ENCODE results near the gene FGFRL1. TPM values are rescaled to one million over a fixed set of nuclear protein-coding genes. Genes with fewer than 3 reads are reported as not detected.

Gene FGFRL1
- total RNA-seq, 1 donor from 2014 or later, result 5.2 TPM

DNA sequence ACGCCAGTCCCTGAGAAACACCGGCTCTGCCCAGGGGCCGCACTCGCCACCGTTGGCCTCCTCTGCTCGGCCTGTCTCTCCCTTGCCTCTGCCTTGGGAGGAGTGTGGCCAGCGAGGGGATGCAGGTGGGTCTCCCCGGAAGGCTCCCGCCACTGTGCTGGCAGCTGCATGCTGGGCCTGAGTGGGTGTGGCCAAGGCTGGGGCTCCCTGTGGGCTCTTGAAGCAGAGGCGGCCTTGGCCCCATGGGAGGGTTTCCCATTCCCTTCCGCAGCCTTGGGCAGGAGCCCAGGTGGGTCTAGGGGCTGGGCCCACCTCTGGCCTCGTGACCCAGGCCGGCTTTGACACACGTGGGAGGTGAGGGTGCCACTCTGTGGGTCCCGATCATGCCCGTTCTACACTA lies 19.1 kb downstream of the FGFRL1 start:
- H3K9me3 Mint-ChIP-seq (ENCODE audit: unreplicated experiment), result no peaks in the 10 kb centered on the region
- H3K27me3 Mint-ChIP-seq (ENCODE audit: unreplicated experiment), result peaks cover 8% of the 10 kb centered on the region
- no peak overlapping the region for H3K27ac Mint-ChIP-seq (ENCODE audit: unreplicated experiment)
- no peaks in the 10 kb centered on the region for H3K4me1 Mint-ChIP-seq (ENCODE audit: unreplicated experiment)
- no peaks in the 10 kb centered on the region for H3K36me3 Mint-ChIP-seq (ENCODE audit: low read depth, unreplicated experiment)
- DNase-seq (ENCODE audit: low spot score), result no peak
- H3K4me3 Mint-ChIP-seq (ENCODE audit: unreplicated experiment), result no peak overlapping the region
- TF ChIP-seq, protein P1, sequence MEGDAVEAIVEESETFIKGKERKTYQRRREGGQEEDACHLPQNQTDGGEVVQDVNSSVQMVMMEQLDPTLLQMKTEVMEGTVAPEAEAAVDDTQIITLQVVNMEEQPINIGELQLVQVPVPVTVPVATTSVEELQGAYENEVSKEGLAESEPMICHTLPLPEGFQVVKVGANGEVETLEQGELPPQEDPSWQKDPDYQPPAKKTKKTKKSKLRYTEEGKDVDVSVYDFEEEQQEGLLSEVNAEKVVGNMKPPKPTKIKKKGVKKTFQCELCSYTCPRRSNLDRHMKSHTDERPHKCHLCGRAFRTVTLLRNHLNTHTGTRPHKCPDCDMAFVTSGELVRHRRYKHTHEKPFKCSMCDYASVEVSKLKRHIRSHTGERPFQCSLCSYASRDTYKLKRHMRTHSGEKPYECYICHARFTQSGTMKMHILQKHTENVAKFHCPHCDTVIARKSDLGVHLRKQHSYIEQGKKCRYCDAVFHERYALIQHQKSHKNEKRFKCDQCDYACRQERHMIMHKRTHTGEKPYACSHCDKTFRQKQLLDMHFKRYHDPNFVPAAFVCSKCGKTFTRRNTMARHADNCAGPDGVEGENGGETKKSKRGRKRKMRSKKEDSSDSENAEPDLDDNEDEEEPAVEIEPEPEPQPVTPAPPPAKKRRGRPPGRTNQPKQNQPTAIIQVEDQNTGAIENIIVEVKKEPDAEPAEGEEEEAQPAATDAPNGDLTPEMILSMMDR (IDR thresholded peaks at IDR 0.05; ENCODE audit: unreplicated experiment), result no peak

DNA sequence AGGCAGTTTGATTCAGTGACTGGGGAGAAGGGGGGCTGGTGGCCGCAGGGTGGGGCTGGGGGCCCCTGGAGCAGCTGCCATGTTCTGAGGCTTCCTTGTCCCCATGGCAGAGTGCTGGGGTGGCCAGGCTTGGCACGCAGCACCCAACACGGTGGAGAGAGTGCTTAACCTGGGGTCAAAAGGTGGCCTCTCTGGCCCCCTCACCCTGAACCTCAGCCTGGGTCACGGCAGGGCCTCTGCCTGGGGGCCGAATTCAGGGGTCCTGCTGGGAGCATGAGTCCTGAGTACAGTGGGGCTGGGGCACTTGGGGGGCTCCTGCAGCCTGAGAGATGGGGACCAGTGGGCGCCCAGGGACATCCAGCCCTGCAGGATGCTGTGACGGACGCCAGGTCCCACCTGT lies 19.9 kb downstream of the FGFRL1 start:
- H3K4me3 Mint-ChIP-seq (ENCODE audit: unreplicated experiment), result no peak overlapping the region
- no peak overlapping the region for H3K27ac Mint-ChIP-seq (ENCODE audit: unreplicated experiment)
- H3K9me3 Mint-ChIP-seq (ENCODE audit: unreplicated experiment), result no peaks in the 10 kb centered on the region
- peaks cover 2% of the 10 kb centered on the region for H3K27me3 Mint-ChIP-seq (ENCODE audit: unreplicated experiment)
- H3K4me1 Mint-ChIP-seq (ENCODE audit: unreplicated experiment), result no peaks in the 10 kb centered on the region
- TF ChIP-seq, protein P1 (IDR thresholded peaks at IDR 0.05; ENCODE audit: unreplicated experiment), result no peak
- DNase-seq (ENCODE audit: low spot score), result no peak
- H3K36me3 Mint-ChIP-seq (ENCODE audit: low read depth, unreplicated experiment), result no peaks in the 10 kb centered on the region

DNA sequence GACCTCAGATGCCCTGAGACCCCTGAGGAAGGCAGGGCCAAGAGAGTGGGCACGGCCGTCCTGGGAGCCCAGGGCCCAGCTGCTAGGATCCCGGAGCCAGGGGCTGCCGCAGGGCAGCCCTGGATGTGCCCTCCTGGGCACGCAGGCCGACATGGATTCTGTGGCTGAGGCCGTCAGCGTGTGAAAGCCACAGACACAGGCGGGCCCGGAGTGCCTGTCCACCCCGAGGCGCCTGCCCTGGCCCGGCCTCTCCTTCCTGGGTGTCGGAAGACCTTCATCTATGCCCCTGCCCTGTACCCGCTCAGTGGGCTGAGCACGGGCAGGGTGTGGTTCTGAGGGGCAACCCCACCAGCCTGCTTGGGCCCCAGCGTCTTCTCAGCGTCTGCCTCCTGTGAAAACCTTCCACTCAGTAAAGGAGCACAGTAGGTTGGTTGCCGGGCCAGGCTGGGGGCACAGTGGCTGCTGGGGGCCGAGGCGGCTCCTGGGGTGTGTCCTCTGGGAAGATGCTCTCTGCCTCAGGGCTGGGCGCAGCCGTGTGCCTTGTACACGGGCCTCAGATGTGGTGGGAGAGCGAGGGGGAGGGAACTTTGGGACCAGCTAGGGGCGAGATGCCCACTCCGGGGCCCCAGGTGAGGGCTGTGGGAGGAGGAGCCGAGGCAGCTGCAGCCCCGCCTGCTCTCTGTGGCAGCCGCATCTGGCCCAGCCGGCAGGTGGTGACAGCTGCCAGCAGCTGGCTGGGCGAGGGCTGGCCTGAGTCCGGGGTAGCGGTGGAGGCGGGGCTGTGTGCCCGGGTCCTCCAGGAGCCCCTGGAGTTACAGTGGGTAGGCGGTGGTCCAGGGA lies 20.8 kb downstream of the FGFRL1 start:
- H3K4me1 Mint-ChIP-seq (ENCODE audit: unreplicated experiment), result no peaks in the 10 kb centered on the region
- TF ChIP-seq, protein P1 (IDR thresholded peaks at IDR 0.05; ENCODE audit: unreplicated experiment), result no peak
- H3K36me3 Mint-ChIP-seq (ENCODE audit: low read depth, unreplicated experiment), result no peaks in the 10 kb centered on the region
- no peak overlapping the region for H3K4me3 Mint-ChIP-seq (ENCODE audit: unreplicated experiment)
- no peaks in the 10 kb centered on the region for H3K9me3 Mint-ChIP-seq (ENCODE audit: unreplicated experiment)
- H3K27ac Mint-ChIP-seq (ENCODE audit: unreplicated experiment), result no peak overlapping the region
- peaks cover 2% of the 10 kb centered on the region for H3K27me3 Mint-ChIP-seq (ENCODE audit: unreplicated experiment)
- no peak for DNase-seq (ENCODE audit: low spot score)

DNA sequence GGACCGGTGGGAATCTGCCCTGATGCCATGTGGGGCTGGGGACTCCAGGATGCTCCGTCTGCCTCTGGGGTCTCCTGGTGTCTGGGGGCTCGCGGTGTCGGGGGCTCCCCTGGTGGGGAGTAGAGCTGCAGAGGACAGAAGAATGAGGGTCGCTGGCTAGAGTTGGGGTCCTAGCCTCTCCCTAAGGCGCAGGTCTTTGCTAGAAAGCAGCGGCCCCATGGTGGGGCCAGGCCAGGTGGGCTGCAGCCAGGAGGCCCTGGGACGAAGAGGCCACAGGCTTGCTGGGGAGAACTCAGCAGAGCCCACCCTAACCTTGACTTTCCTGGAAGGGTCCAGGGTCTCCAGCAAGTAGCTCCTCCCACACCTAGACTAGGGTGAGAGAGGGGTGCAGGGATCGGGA lies 21.4 kb downstream of the FGFRL1 start:
- TF ChIP-seq, protein P1 (IDR thresholded peaks at IDR 0.05; ENCODE audit: unreplicated experiment), result no peak
- Mint-ChIP-seq H3K27ac (ENCODE audit: unreplicated experiment) (no peak overlapping the region), H3K9me3 (ENCODE audit: unreplicated experiment) (no peaks in the 10 kb centered on the region), H3K36me3 (ENCODE audit: low read depth, unreplicated experiment) (no peaks in the 10 kb centered on the region), H3K4me1 (ENCODE audit: unreplicated experiment) (no peaks in the 10 kb centered on the region), H3K4me3 (ENCODE audit: unreplicated experiment) (no peak overlapping the region), H3K27me3 (ENCODE audit: unreplicated experiment) (no peaks in the 10 kb centered on the region)
- no peak for DNase-seq (ENCODE audit: low spot score)

DNA sequence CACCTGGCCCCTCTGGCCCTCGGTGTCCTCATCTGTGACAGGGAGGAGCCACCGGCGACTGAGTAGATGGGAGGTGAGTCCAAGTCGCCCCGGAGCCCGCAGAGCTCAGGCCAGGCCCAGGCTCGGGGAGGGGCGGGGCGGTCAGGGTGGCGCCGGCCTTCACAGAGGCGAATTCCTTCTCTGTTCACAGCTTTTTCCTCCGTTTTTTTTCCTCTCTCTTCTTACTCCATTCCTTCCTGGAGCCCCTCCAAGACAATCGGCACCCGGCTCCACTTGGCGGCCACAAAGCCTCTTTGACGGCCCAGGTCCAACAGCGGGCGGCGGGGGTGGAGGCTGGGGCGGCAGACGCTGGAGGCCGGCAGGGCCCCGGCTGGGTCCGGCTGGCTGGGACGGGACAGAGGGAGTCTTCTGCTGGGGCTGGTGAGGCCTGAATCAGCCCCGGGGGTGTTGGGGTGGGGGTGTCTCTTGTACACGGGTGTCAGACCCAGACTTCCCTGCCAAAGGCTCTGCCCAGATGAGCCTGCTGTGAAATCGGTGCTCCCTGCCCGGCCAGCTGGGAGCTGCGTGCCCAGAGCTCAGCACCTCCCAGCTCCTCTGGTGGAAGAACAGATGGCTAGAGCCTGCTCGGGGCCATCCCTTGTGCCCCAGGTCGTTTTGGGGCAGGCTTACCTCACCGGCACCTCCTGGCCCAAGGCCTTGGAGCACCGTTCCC lies 22.6 kb downstream of the FGFRL1 start:
- no peak for DNase-seq (ENCODE audit: low spot score)
- Mint-ChIP-seq H3K4me3 (ENCODE audit: unreplicated experiment) (no peak overlapping the region), H3K27ac (ENCODE audit: unreplicated experiment) (no peak overlapping the region), H3K36me3 (ENCODE audit: low read depth, unreplicated experiment) (no peaks in the 10 kb centered on the region), H3K4me1 (ENCODE audit: unreplicated experiment) (no peaks in the 10 kb centered on the region), H3K9me3 (ENCODE audit: unreplicated experiment) (no peaks in the 10 kb centered on the region), H3K27me3 (ENCODE audit: unreplicated experiment) (no peaks in the 10 kb centered on the region)
- TF ChIP-seq, protein P1 (IDR thresholded peaks at IDR 0.05; ENCODE audit: unreplicated experiment), result no peak

All from endothelial cell (in vitro differentiated cells).